Mesendoderm (in vitro differentiated cells): Measurements from ENCODE around the gene OLFML1.

Experiments
- DNase-seq: peaks from one replicate; pipeline ENCODE4 v3.0.0; 2013
- H2AK5ac ChIP-seq: 2 replicates; pipeline ENCODE4 v1.6.1; 2013; ENCODE audit warnings: low read length, inconsistent platforms
- H2BK120ac ChIP-seq: 2 replicates; pipeline ENCODE4 v1.6.1; 2013; ENCODE audit warnings: low read depth, mild to moderate bottlenecking, low read length, moderate library complexity, mixed read lengths
- H2BK15ac ChIP-seq: replicated peaks from 2 replicates; pipeline ENCODE4 v1.6.1; 2013; ENCODE audit warnings: low read depth, mild to moderate bottlenecking, moderate library complexity
- H2BK5ac ChIP-seq: 2 replicates; pipeline ENCODE4 v1.6.1; 2013; ENCODE audit warnings: low read length, inconsistent platforms
- H3K18ac ChIP-seq: 2 replicates; pipeline ENCODE4 v1.6.1; 2013; ENCODE audit warnings: mild to moderate bottlenecking, low read length, mixed read lengths
- H3K23ac ChIP-seq: one replicate; pipeline ENCODE4 v1.6.1; 2013; ENCODE audit warnings: low read length
- H3K27ac ChIP-seq: 2 replicates; pipeline ENCODE4 v1.5.1; 2013; ENCODE audit warnings: low read depth, mild to moderate bottlenecking, inconsistent platforms, low read length, moderate library complexity
- H3K27me3 ChIP-seq: 2 replicates; pipeline ENCODE4 v1.6.1; 2013; ENCODE audit warnings: low read length, control low read depth, mild to moderate bottlenecking, inconsistent platforms; ENCODE audit not compliant: insufficient read depth, poor library complexity
- H3K36me3 ChIP-seq: 2 replicates; pipeline ENCODE4 v1.6.1; 2013; ENCODE audit warnings: low read length, inconsistent platforms; ENCODE audit not compliant: control insufficient read depth, insufficient read depth
- H3K4ac ChIP-seq: one replicate; pipeline ENCODE4 v1.6.1; 2013; ENCODE audit warnings: low read depth, mild to moderate bottlenecking, low read length, moderate library complexity
- H3K4me1 ChIP-seq: 2 replicates; pipeline ENCODE4 v1.6.1; 2013; ENCODE audit warnings: low read depth, low read length, inconsistent platforms; ENCODE audit not compliant: control insufficient read depth
- H3K4me2 ChIP-seq: 2 replicates; pipeline ENCODE4 v1.6.1; 2013; ENCODE audit warnings: low read length
- H3K4me3 ChIP-seq: 2 replicates; pipeline ENCODE4 v1.5.1; 2013; ENCODE audit warnings: mild to moderate bottlenecking, low read length
- H3K56ac ChIP-seq: one replicate; pipeline ENCODE4 v1.6.1; 2013; ENCODE audit warnings: low read length
- H3K79me1 ChIP-seq: 2 replicates; pipeline ENCODE4 v1.6.1; 2013; ENCODE audit warnings: low read length, inconsistent platforms
- H3K79me2 ChIP-seq: 2 replicates; pipeline ENCODE4 v1.6.1; 2013; ENCODE audit warnings: mild to moderate bottlenecking, low read length; ENCODE audit not compliant: control insufficient read depth, insufficient read depth
- H3K9ac ChIP-seq: 2 replicates; pipeline ENCODE4 v1.6.1; 2013; ENCODE audit warnings: low read length, inconsistent platforms
- H4K5ac ChIP-seq: one replicate; pipeline ENCODE4 v1.6.1; 2013; ENCODE audit warnings: low read length
- H4K8ac ChIP-seq: one replicate; pipeline ENCODE4 v1.6.1; 2013; ENCODE audit warnings: low read depth, mild to moderate bottlenecking, control low read depth, low read length, moderate library complexity
- WGBS: extraction: QIAGEN DNeasy Blood & Tissue Kit; methylation state at CpG from one replicate; pipeline ENCODE4 v1.1.7; 2013; ENCODE audit warnings: low lambda C conversion rate, missing lambda C conversion rate; ENCODE audit not compliant: insufficient coverage; ENCODE audit errors: extremely low coverage; 5-methylcytosine and 5-hydroxymethylcytosine counted together

The OLFML1 gene

DNA sequence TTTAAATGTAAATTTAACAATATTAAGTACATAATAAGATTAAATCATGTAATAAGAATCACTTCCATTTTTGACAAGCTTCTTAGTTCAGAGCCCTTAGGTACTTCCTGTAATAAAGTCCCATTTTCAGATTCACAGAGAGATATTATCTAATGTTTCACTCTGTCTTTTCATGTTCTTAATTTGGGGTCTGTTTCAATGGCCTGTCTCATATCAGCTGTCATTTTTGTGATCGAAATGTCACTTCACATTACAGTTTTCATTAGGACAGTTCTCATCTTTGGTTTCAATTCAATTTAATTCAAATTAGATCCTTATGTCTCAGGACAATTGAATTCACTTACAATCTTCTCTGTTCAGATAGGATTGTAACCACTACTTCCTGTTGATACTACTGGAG lies 22.6 kb upstream of the OLFML1 start:
- no peaks in the 10 kb centered on the region for H3K27me3 ChIP-seq
- H4K8ac ChIP-seq = no peak overlapping the region
- H3K36me3 ChIP-seq = no peaks in the 10 kb centered on the region
- H3K79me2 ChIP-seq = no peaks in the 10 kb centered on the region
- no peak overlapping the region for H2BK5ac ChIP-seq
- H3K4ac ChIP-seq = no peak overlapping the region
- H2AK5ac ChIP-seq = no peak overlapping the region
- H2BK15ac ChIP-seq = no peak overlapping the region
- no peaks in the 10 kb centered on the region for H3K79me1 ChIP-seq
- H3K23ac ChIP-seq = no peak overlapping the region
- H3K4me1 ChIP-seq = no peaks in the 10 kb centered on the region
- no peak overlapping the region for H4K5ac ChIP-seq
- no peak overlapping the region for H3K4me2 ChIP-seq
- no peak for DNase-seq
- H3K4me3 ChIP-seq = no peak overlapping the region
- no peak overlapping the region for H3K9ac ChIP-seq
- H3K27ac ChIP-seq = no peak overlapping the region
- no peak overlapping the region for H3K18ac ChIP-seq
- H2BK120ac ChIP-seq = no peak overlapping the region
- H3K56ac ChIP-seq = no peak overlapping the region
- no CpG with 5 or more reads among the region's 1 CpG for WGBS

DNA sequence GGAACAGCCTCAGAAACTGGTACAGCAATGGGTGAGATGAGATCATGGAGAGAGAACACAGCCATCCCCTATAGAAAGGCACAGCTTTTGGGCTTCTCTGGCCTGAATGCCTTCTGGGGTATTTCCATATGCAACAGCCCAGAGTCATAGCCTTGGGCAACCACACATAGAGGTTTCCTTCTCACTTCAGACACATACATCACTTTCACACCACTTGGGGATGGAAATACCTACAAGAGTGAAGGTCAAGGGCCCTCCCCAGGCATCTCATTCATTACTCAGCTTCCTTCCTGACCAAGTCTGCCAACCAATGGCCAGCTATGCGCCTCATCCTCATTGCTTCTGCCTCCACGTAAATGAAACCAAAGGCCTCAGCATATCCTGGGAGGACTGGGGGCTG lies 17.7 kb upstream of the OLFML1 start:
- no CpG with 5 or more reads among the region's 2 CpGs for WGBS
- Histone ChIP-seq H2BK120ac (no peak overlapping the region), H3K4me3 (no peak overlapping the region), H3K27ac (no peak overlapping the region), H3K4me1 (peaks cover 2% of the 10 kb centered on the region), H4K8ac (no peak overlapping the region), H3K18ac (no peak overlapping the region), H2BK5ac (no peak overlapping the region), H3K4ac (no peak overlapping the region), H2AK5ac (no peak overlapping the region), H3K9ac (no peak overlapping the region), H3K79me2 (no peaks in the 10 kb centered on the region), H4K5ac (no peak overlapping the region), H2BK15ac (no peak overlapping the region), H3K36me3 (no peaks in the 10 kb centered on the region), H3K79me1 (no peaks in the 10 kb centered on the region), H3K56ac (no peak overlapping the region), H3K27me3 (no peaks in the 10 kb centered on the region), H3K23ac (no peak overlapping the region), H3K4me2 (no peak overlapping the region)
- DNase-seq = peak; percentile 58

DNA sequence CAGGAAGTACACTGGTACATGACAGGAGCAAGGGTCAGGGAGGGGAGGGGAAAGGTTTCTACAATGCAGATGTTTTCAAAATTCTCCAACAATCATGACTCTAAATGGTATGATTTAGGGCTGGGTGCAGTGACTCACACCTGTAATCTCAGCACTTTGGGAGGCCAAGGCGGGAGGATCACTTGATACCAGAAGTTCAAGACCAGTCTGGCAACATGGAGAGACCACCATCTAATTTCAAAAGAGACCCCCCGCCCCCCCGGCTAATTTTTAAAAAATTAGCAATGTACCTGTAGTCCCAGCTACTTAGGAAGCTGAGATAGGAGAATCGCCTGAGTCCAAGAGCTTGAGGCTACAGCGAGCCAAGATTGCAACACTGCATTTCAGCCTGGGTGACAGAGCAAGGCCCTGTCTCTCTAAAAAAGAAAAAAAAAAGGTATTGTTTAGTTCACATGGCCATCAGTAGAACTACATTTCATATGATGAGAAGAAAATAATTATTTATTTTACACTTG lies 15.9 kb upstream of the OLFML1 start:
- no peak overlapping the region for H3K23ac ChIP-seq
- no peak overlapping the region for H2BK120ac ChIP-seq
- H3K9ac ChIP-seq = no peak overlapping the region
- H3K4ac ChIP-seq = no peak overlapping the region
- no peak overlapping the region for H4K5ac ChIP-seq
- H2BK15ac ChIP-seq = no peak overlapping the region
- H3K27me3 ChIP-seq = no peaks in the 10 kb centered on the region
- H3K4me1 ChIP-seq = peaks cover 2% of the 10 kb centered on the region
- no peak overlapping the region for H2AK5ac ChIP-seq
- H3K79me1 ChIP-seq = no peaks in the 10 kb centered on the region
- H2BK5ac ChIP-seq = no peak overlapping the region
- H4K8ac ChIP-seq = no peak overlapping the region
- no peaks in the 10 kb centered on the region for H3K79me2 ChIP-seq
- H3K27ac ChIP-seq = no peak overlapping the region
- no peak for DNase-seq
- no peak overlapping the region for H3K18ac ChIP-seq
- no CpG with 5 or more reads among the region's 5 CpGs for WGBS
- no peaks in the 10 kb centered on the region for H3K36me3 ChIP-seq
- H3K56ac ChIP-seq = no peak overlapping the region
- H3K4me2 ChIP-seq = no peak overlapping the region
- no peak overlapping the region for H3K4me3 ChIP-seq

DNA sequence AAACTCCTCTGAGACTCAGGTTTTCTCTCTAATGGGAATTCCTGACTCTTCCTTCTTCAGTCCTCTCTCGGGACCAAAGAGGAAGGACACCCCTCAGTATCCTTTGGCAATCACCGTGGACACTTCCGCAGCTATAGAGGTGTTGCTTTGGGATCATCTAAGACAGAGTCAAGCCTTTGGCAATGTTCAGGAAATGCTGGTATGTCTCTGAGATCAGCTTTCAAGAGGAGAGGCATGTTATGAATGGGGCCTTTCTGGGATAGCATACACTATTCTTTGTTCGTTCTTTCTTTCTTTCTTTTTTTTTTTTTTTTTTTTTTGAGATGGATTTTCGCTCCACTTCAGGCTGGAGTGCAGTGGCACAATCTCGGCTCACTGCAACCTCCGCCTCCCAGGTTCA lies 14.2 kb upstream of the OLFML1 start:
- DNase-seq = no peak
- Histone ChIP-seq H3K4ac (no peak overlapping the region), H4K5ac (no peak overlapping the region), H3K4me3 (no peak overlapping the region), H3K36me3 (no peaks in the 10 kb centered on the region), H3K23ac (no peak overlapping the region), H2BK120ac (no peak overlapping the region), H3K18ac (no peak overlapping the region), H2BK5ac (no peak overlapping the region), H3K27ac (no peak overlapping the region), H3K9ac (no peak overlapping the region), H3K27me3 (no peaks in the 10 kb centered on the region), H2BK15ac (no peak overlapping the region), H4K8ac (no peak overlapping the region), H3K79me1 (no peaks in the 10 kb centered on the region), H3K4me1 (peaks cover 2% of the 10 kb centered on the region), H3K79me2 (no peaks in the 10 kb centered on the region), H3K56ac (no peak overlapping the region), H3K4me2 (no peak overlapping the region), H2AK5ac (no peak overlapping the region)
- no CpG with 5 or more reads among the region's 7 CpGs for WGBS

DNA sequence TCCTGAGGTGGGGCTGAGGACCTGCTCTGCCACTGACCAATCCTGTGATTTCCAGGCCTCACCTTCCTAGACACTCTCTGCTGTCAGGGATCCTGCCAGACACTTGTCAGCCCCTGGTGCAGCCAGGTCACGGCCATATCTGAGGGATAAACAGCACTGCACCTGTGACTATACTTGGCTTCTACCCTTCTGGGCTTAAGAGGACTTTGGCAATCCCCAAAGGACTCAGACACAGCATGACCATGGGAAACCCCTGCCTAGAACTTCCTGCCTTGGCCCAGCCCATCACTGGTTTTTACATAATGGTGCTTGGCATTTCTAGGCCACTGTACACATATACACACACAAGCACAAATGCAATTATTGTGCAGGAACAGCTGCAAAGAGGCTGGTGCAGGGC lies 11.6 kb upstream of the OLFML1 start:
- Histone ChIP-seq H3K27me3 (no peaks in the 10 kb centered on the region), H2BK15ac (no peak overlapping the region), H3K79me2 (no peaks in the 10 kb centered on the region), H2BK5ac (no peak overlapping the region), H3K27ac (no peak overlapping the region), H3K4me2 (no peak overlapping the region), H3K56ac (no peak overlapping the region), H3K4ac (no peak overlapping the region), H3K4me3 (no peak overlapping the region), H4K5ac (no peak overlapping the region), H2BK120ac (no peak overlapping the region), H2AK5ac (no peak overlapping the region), H3K23ac (no peak overlapping the region), H3K4me1 (no peaks in the 10 kb centered on the region), H3K9ac (no peak overlapping the region), H3K36me3 (no peaks in the 10 kb centered on the region), H4K8ac (no peak overlapping the region), H3K79me1 (no peaks in the 10 kb centered on the region), H3K18ac (no peak overlapping the region)
- WGBS = no CpG with 5 or more reads among the region's 1 CpG
- DNase-seq = no peak

DNA sequence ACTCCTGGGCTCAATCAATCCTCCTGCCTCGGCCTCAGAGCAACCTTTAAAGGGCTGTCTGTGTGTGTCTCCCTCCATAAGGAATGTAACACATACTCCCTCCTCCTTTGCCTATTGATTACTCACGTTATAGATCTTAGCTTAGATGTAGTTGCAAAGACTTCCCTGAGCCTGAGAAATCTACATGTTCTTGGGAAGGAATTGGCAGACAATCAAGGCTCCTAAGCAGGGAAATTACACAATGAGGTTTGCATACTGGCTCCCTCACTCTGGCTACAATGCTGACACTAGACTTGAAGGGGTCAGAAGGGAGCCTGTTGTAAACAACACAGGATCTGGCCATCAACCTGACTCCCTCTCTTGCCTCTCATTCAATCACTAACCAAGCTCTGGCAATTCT lies 5.2 kb upstream of the OLFML1 start:
- Histone ChIP-seq H2AK5ac (no peak overlapping the region), H3K9ac (no peak overlapping the region), H2BK5ac (no peak overlapping the region), H3K4me1 (peaks cover 8% of the 10 kb centered on the region), H3K27ac (no peak overlapping the region), H2BK15ac (no peak overlapping the region), H3K56ac (peak overlapping the region; percentile 10), H3K4me2 (no peak overlapping the region), H3K4ac (no peak overlapping the region), H3K79me2 (no peaks in the 10 kb centered on the region), H3K27me3 (no peaks in the 10 kb centered on the region), H3K79me1 (no peaks in the 10 kb centered on the region), H3K4me3 (no peak overlapping the region), H3K36me3 (no peaks in the 10 kb centered on the region), H4K8ac (no peak overlapping the region), H2BK120ac (no peak overlapping the region), H3K23ac (no peak overlapping the region), H3K18ac (no peak overlapping the region), H4K5ac (no peak overlapping the region)
- peak; percentile 71 for DNase-seq
- no CpG with 5 or more reads among the region's 2 CpGs for WGBS
